Activated naive CD8-positive, alpha-beta T cell (primary cell): Measurements from ENCODE around the gene LDLRAD4.

Source experiments
- H3K27ac Mint-ChIP-seq: one replicate; pipeline ENCODE4 v1.8.0; 2021; ENCODE audit warnings: mixed read lengths
- H3K27me3 Mint-ChIP-seq: one replicate; pipeline ENCODE4 v1.8.0; 2021; ENCODE audit warnings: mixed read lengths
- H3K36me3 Mint-ChIP-seq: one replicate; pipeline ENCODE4 v1.8.0; 2021; ENCODE audit warnings: mixed read lengths
- H3K4me1 Mint-ChIP-seq: one replicate; pipeline ENCODE4 v1.8.0; 2021; ENCODE audit warnings: low read depth, mixed read lengths
- H3K4me3 Mint-ChIP-seq: one replicate; pipeline ENCODE4 v1.8.0; 2021; ENCODE audit warnings: mild to moderate bottlenecking, mixed read lengths
- H3K9me3 Mint-ChIP-seq: one replicate; pipeline ENCODE4 v1.8.0; 2021; ENCODE audit warnings: low read depth, mixed read lengths

LDLRAD4 gene

DNA sequence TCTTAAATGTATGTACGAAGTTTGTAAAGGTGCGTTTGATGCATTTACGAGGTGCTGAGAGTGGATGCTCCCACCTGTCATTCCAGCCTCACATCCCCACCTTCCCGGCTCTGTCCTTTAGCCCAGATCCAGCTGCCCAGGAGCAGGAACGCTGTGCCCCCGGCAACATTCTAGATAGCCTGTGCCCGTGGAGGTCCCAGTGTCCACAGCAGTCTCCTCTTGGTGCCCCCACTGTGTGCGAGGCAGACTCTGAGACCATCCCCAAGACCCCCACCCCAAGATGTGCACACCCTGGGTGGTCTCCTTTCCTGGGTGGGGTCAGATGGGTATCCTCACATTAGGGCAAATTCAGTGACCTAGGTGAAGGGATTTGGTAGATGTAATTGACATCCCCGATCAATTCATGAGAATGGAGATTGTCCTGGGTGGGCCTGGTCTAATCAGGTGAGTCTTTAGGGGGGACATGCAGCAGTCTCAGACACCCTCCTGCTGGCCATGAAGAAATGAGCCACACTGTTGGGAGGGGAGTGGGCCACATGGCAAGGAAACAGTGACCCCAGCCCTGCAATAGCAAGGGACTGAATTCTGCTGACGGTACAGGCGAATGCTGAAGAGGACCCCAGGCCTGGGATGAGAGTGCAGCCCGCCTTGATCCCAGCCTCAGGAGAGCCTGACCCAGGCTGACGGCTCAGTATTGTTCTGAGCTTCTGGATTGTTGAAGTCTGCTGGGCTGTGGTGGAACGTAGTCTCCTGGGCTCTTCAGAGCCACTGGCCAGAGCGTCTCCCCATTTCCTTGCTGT, 304.5 kb downstream of the LDLRAD4 start:
- H3K4me1 Mint-ChIP-seq: peaks cover 38% of the 10 kb centered on the region
- peaks cover 15% of the 10 kb centered on the region for H3K36me3 Mint-ChIP-seq
- H3K9me3 Mint-ChIP-seq: no peaks in the 10 kb centered on the region
- H3K4me3 Mint-ChIP-seq: no peak overlapping the region
- no peak overlapping the region for H3K27ac Mint-ChIP-seq
- H3K27me3 Mint-ChIP-seq: no peaks in the 10 kb centered on the region

GRCh38 chr18:13524054-13524453, 305.5 kb downstream of the LDLRAD4 start:
- no peaks in the 10 kb centered on the region for H3K27me3 Mint-ChIP-seq
- H3K27ac Mint-ChIP-seq: no peak overlapping the region
- H3K36me3 Mint-ChIP-seq: peaks cover 10% of the 10 kb centered on the region
- no peak overlapping the region for H3K4me3 Mint-ChIP-seq
- peaks cover 38% of the 10 kb centered on the region for H3K4me1 Mint-ChIP-seq
- H3K9me3 Mint-ChIP-seq: no peaks in the 10 kb centered on the region

- peaks cover 10% of the 10 kb centered on the region for H3K36me3 Mint-ChIP-seq
- peaks cover 37% of the 10 kb centered on the region for H3K4me1 Mint-ChIP-seq
Measured at GRCh38 chr18:13524811-13525210, 306.3 kb downstream of the LDLRAD4 start.

DNA sequence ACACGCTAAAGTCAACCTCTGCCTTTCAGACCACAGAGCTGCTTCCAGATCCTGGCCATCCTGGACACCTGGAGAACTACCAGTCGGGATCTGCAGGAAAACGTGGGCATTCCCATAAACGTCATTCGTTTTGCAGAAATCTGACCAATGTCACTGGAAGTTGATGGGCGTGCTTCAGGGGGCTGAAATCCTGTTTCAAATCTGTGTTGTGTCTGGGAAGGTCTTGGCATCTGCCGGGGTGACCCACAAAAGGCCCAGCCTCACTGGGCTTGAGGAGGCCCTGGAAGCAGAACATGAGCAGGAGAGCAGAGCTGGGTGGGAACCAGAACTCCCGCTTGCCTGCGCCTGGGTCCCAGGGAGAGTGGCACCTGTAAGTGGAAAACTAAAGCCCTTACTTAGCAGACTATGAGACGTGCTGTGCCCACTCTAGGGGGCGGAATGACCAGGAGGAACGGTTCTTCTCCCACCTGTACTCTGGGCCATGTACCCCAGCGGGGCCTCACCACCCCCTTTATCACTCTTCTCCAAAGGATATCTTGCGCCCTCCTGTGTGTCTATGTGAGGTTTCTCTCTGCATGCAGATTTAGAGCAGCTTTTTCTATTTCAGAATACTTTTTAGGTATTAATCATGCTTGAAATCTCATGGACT, 306.9 kb downstream of the LDLRAD4 start:
- no peak overlapping the region for H3K27ac Mint-ChIP-seq
- H3K4me3 Mint-ChIP-seq: no peak overlapping the region
- peaks cover 10% of the 10 kb centered on the region for H3K36me3 Mint-ChIP-seq
- H3K27me3 Mint-ChIP-seq: no peaks in the 10 kb centered on the region
- no peaks in the 10 kb centered on the region for H3K9me3 Mint-ChIP-seq
- peaks cover 32% of the 10 kb centered on the region for H3K4me1 Mint-ChIP-seq

More at GRCh38 chr18:13524811-13525210, 306.3 kb downstream of the LDLRAD4 start:
- Mint-ChIP-seq H3K9me3 (no peaks in the 10 kb centered on the region), H3K27ac (peak overlapping the region; percentile 51), H3K27me3 (no peaks in the 10 kb centered on the region), H3K4me3 (no peak overlapping the region)

DNA sequence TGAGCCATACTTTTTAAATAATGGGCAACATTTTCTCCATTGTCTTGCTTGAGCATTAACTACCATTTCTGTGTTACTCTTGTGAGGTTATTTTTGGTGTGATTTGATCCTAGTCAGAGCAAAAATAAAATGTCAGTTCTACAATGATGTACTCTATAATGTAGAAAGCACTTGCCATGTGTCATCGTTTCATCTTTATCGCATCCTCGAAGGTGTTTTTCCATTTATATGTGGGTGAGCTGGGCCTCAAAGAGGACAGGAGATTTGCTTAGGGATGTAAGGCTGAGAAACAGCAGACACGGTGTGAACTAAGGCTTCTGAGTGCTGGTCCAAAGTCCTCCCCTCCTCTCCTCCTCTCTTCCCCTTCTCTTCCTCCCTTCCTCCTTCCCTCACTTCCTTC, 308.0 kb downstream of the LDLRAD4 start:
- Mint-ChIP-seq H3K4me1 (peaks cover 28% of the 10 kb centered on the region), H3K36me3 (peaks cover 5% of the 10 kb centered on the region), H3K9me3 (no peaks in the 10 kb centered on the region), H3K27me3 (no peaks in the 10 kb centered on the region), H3K27ac (peak overlapping the region; percentile 34), H3K4me3 (no peak overlapping the region)

DNA sequence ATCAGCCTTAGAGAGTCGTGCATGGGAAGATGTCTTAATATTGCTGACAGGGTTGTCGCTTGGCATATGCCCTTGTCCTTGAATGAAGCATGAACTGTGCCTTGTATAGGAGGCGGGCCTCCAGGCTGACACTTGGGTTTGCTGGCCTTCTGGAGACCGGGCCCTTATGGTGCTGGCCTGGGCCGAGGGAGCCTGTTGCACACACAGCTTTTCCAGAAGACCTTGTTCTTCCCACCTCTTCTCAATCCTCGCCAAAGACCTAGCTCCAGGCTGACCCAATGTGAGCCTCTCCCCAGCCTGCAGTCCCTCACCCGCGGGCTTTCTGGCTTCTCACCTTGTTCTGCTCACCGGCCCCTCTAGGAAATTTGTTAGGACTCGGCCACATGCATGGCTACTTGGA, 308.7 kb downstream of the LDLRAD4 start:
- peaks cover 5% of the 10 kb centered on the region for H3K36me3 Mint-ChIP-seq
- H3K4me1 Mint-ChIP-seq: peaks cover 28% of the 10 kb centered on the region
- no peaks in the 10 kb centered on the region for H3K9me3 Mint-ChIP-seq
- no peaks in the 10 kb centered on the region for H3K27me3 Mint-ChIP-seq
- H3K27ac Mint-ChIP-seq: no peak overlapping the region
- no peak overlapping the region for H3K4me3 Mint-ChIP-seq

DNA sequence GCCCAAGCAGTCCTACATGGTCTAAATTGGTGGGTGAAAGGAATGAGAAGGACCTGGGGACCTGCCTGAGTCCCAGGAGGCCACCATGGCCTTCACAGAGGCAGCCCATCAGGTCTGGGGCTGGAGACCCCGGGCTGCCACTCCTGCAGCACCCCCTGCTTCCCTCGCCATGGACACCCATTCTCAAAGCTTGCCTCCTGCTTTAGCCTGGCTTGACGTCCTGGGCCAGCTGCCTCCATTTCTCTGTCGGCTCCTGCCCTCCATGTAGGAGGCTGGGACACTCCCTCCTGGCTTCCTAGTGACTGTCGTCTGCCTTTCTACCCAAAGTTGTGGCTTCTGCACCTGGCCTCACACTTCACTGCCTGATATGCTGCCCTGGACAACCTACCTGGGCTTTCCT, 309.2 kb downstream of the LDLRAD4 start:
- Mint-ChIP-seq H3K4me3 (no peak overlapping the region), H3K27me3 (no peaks in the 10 kb centered on the region), H3K9me3 (no peaks in the 10 kb centered on the region), H3K4me1 (peaks cover 30% of the 10 kb centered on the region), H3K36me3 (peaks cover 5% of the 10 kb centered on the region), H3K27ac (no peak overlapping the region)

GRCh38 chr18:13528739-13529392, 310.3 kb downstream of the LDLRAD4 start:
- Mint-ChIP-seq H3K27ac (peak overlapping the region; percentile 10), H3K36me3 (peaks cover 5% of the 10 kb centered on the region), H3K9me3 (no peaks in the 10 kb centered on the region), H3K4me3 (no peak overlapping the region), H3K27me3 (no peaks in the 10 kb centered on the region), H3K4me1 (peaks cover 37% of the 10 kb centered on the region)

- Mint-ChIP-seq H3K27ac (no peak overlapping the region), H3K9me3 (no peaks in the 10 kb centered on the region), H3K36me3 (no peaks in the 10 kb centered on the region), H3K4me3 (no peak overlapping the region), H3K4me1 (peaks cover 39% of the 10 kb centered on the region), H3K27me3 (no peaks in the 10 kb centered on the region)
Measured at GRCh38 chr18:13530033-13530878, 311.7 kb downstream of the LDLRAD4 start.

DNA sequence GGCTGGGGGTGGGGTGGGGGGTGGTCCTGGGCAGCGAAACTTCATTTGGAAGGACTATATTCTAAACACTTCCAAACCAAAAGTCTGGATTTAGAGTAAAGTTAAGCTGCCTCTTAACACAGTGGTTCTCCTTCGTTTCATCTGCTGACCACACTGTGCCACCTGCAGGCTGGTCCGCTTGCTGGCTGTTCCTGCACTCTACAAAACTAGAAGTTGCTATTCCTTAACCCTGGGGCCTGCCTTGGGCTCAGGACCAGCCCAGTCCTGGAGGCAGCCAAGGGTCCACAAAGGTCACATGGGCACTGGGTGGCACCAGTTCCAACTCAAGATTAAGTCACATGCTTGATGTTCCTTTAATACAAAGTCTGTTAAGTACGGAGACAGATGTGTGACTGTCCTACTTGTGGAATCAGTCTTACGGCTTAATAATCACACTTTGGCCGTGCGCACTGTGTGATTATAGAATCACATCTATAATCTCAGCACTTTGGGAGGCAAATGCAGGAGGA, 312.4 kb downstream of the LDLRAD4 start:
- no peak overlapping the region for H3K27ac Mint-ChIP-seq
- H3K4me1 Mint-ChIP-seq: peaks cover 46% of the 10 kb centered on the region
- no peaks in the 10 kb centered on the region for H3K9me3 Mint-ChIP-seq
- no peaks in the 10 kb centered on the region for H3K36me3 Mint-ChIP-seq
- no peaks in the 10 kb centered on the region for H3K27me3 Mint-ChIP-seq
- no peak overlapping the region for H3K4me3 Mint-ChIP-seq

DNA sequence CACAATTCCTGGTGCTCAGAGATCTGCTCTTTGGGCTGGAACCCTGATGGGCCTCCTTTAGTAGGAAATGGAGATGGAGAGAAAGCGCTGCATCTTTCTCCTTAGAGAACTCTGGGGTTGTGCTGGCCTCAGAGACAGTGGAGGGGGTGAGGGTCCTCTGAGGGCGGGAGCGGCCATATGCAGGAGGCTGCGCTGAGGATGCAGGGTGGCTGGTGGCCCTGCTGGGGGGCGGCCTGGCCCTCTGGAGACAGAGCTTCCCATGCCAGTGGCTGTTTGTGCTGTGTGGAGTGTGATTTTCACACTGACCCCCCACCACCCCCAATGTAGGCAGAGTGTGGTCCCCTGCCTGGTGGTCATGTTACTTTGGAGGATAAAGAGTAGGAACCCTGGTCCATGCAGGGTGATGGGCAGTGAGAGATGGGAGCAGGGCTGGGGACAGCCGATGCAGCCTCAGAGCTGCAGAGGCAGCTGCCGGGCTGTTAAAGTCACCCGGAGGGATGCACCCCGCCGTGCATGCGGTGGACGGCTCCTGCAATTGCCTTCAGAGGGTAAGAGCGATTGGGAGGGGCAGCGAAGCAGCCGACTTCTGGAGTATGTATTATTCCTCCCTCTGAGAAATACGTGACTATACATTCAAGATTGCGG, 313.2 kb downstream of the LDLRAD4 start:
- H3K4me1 Mint-ChIP-seq: peaks cover 45% of the 10 kb centered on the region
- no peaks in the 10 kb centered on the region for H3K36me3 Mint-ChIP-seq
- H3K27me3 Mint-ChIP-seq: no peaks in the 10 kb centered on the region
- no peaks in the 10 kb centered on the region for H3K9me3 Mint-ChIP-seq
- no peak overlapping the region for H3K4me3 Mint-ChIP-seq
- H3K27ac Mint-ChIP-seq: no peak overlapping the region

GRCh38 chr18:13532406-13533075, 314.0 kb downstream of the LDLRAD4 start:
- H3K36me3 Mint-ChIP-seq: no peaks in the 10 kb centered on the region
- no peaks in the 10 kb centered on the region for H3K27me3 Mint-ChIP-seq
- no peak overlapping the region for H3K27ac Mint-ChIP-seq
- no peaks in the 10 kb centered on the region for H3K9me3 Mint-ChIP-seq
- H3K4me1 Mint-ChIP-seq: peaks cover 50% of the 10 kb centered on the region
- no peak overlapping the region for H3K4me3 Mint-ChIP-seq

- no peaks in the 10 kb centered on the region for H3K27me3 Mint-ChIP-seq
- H3K4me1 Mint-ChIP-seq: peaks cover 69% of the 10 kb centered on the region
- no peak overlapping the region for H3K4me3 Mint-ChIP-seq
- no peaks in the 10 kb centered on the region for H3K9me3 Mint-ChIP-seq
- H3K27ac Mint-ChIP-seq: peak overlapping the region; percentile 64
- H3K36me3 Mint-ChIP-seq: no peaks in the 10 kb centered on the region
Measured at GRCh38 chr18:13534631-13535030, 316.1 kb downstream of the LDLRAD4 start.

DNA sequence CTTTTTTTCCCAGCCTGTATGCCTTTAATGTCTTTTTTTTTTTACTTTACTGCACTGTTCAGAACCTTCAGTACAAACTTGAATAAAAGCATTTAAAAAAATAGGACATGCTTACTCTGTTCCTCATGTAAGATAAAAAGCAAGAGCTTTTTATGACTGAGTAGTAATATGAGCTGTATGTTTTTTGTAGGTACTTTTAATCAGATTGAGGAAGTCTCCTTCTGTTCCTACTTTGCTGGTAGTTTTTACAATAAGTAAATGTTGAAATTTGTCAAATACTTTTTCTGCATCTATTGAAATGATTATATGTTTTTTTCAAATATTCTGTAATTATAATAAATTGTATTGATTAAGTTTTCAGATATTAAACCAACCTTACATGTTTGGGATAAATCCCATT, 318.0 kb downstream of the LDLRAD4 start:
- Mint-ChIP-seq H3K36me3 (no peaks in the 10 kb centered on the region), H3K27me3 (no peaks in the 10 kb centered on the region), H3K4me3 (no peak overlapping the region), H3K4me1 (peaks cover 89% of the 10 kb centered on the region), H3K27ac (peak overlapping the region; percentile 72), H3K9me3 (no peaks in the 10 kb centered on the region)
